HL-60 (cell line): ENCODE data around the gene RET.

Source experiments
- DNase-seq, 2 experiments: peaks; one replicate each; pipeline ENCODE4 v3.0.0-alpha.2; 2010 to 2020; ENCODE audit warnings: low read depth in 1 of 2, low spot score in 1 of 2
- H3K27ac ChIP-seq: fragments of 250-450 bp; sonication (Bioruptor Pico); replicated peaks from 2 replicates; pipeline ENCODE4 v1.5.1; 2020; ENCODE audit warnings: mild to moderate bottlenecking, moderate library complexity
- H3K27me3 ChIP-seq: fragments of 250-450 bp; sonication (Bioruptor Pico); 2 replicates; pipeline ENCODE4 v1.5.1; 2021; ENCODE audit warnings: mild to moderate bottlenecking, moderate library complexity; ENCODE audit not compliant: insufficient read depth, poor library complexity, severe bottlenecking
- H3K4me3 ChIP-seq: replicated peaks from 2 replicates; pipeline ENCODE4 v1.5.1; 2011; ENCODE audit warnings: mild to moderate bottlenecking, control low read depth, low read length; ENCODE audit not compliant: insufficient read depth
- CTCF ChIP-seq: IDR thresholded peaks from one replicate; pipeline ENCODE4 v1.5.1; 2011; ENCODE audit warnings: low read length, control low read depth, inconsistent platforms; ENCODE audit not compliant: insufficient read depth
- GABPA ChIP-seq: IDR thresholded peaks from 2 replicates; pipeline ENCODE4 v1.6.1; 2012; ENCODE audit warnings: low read depth
- POLR2AphosphoS5 ChIP-seq: IDR thresholded peaks from 2 replicates; pipeline ENCODE4 v1.6.1; 2012; ENCODE audit warnings: low read depth
- REST ChIP-seq: IDR thresholded peaks from 2 replicates; pipeline ENCODE4 v1.6.1; 2012; ENCODE audit warnings: low read depth; ENCODE audit not compliant: insufficient replicate concordance
- SPI1 ChIP-seq: IDR thresholded peaks from 2 replicates; pipeline ENCODE4 v1.6.1; 2012; ENCODE audit warnings: low read depth, mild to moderate bottlenecking, borderline replicate concordance

Gene RET

GRCh38 chr10:43037440-43037839 is 39.4 kb upstream of the RET start:
- DNase-seq, result no peak
- no peaks in the 10 kb centered on the region for H3K27me3 ChIP-seq
- H3K4me3 ChIP-seq, result no peak overlapping the region

DNA sequence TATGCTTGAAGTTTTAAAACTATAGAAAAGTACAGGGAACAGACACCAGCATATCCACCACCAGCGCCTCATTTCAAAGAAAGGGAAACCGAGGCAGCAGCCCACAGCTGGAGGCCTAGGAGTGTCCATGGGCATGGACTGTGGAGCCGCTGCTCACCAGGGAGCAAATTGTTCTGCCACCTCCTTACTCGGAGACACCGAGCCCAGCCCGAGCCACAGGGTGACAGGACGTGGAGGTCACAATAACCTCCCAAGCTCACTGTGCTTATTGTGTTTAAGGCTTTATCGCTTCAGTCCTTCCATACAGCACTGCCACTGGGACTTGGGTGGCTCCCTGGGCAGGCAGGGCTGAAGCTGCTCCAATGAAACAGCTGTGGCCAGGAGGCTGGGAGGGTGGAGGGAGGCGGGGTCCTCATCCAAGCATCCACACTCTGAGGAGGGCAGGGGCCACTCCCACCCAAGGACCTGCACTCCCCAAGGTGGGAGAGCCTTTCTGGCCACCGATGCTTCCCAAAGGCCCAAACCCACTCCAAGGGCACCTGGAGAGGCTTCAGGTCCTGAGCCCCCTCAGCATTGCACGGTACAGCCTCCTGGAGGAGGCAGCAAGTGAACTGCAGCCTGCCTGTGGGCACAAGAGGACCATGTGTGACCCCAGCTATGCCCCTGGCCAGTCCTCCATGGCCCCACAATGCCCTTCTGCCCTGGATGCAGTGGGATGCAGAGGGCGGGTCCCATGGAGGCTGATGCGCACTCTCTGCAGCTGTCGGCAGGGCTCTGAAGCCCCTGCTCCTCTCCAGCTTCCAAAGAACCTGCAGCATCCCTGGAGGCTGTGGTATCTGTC is 38.7 kb upstream of the RET start:
- no peak for DNase-seq
- Histone ChIP-seq H3K27ac (no peak overlapping the region), H3K4me3 (no peak overlapping the region), H3K27me3 (no peaks in the 10 kb centered on the region)
- TF ChIP-seq GABPA (no peak), CTCF (no peak), REST (no peak)

More at GRCh38 chr10:43037440-43037839, 39.4 kb upstream of the RET start:
- H3K27ac ChIP-seq, result no peak overlapping the region
- TF ChIP-seq REST (no peak), CTCF (no peak), SPI1 (no peak), GABPA (no peak), POLR2AphosphoS5 (no peak)

GRCh38 chr10:43038783-43039623 is 37.9 kb upstream of the RET start:
- Histone ChIP-seq H3K4me3 (no peak overlapping the region), H3K27ac (no peak overlapping the region)
- TF ChIP-seq SPI1, result no peak
- TF ChIP-seq GABPA, result no peak
- no peak for TF ChIP-seq POLR2AphosphoS5
- no peak for TF ChIP-seq CTCF
- no peak for TF ChIP-seq REST

More at GRCh38 chr10:43038783-43039623, 37.9 kb upstream of the RET start:
- H3K27me3 ChIP-seq, result no peaks in the 10 kb centered on the region
- no peak for DNase-seq
